ENCODE results near the gene NAP1L1.

DNA sequence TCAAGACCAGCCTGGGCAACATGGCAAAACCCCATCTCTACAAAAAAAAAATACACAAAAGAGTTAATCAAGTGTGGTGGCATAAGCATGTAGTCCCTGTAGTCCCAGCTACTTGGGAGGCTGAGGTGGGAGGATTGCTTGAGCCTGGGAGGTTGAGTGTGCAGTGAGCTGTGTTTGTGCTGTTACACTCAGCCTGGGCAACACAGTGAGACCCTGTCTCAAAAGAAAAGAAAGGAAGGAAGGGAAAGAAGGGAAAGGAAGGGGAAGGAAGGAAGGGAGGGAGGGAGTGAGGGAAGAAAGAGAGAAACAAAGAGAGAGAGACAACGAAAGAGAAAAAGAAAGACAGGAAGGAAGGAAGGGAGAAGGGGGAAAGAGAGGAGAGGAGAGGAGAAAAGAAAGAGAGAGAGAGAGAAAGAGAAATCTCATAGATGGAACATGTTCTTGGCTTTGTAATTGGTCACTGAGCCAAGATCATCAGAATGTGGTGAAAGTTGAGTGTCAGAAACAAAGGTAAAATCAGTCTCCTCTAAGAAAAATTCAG is 26.8 kb upstream of the NAP1L1 start:
- TF ChIP-seq EZH2phosphoT487 (IDR thresholded peaks at IDR 0.05; ENCODE audit: unreplicated experiment) = no peak
- TF ChIP-seq, protein P1, sequence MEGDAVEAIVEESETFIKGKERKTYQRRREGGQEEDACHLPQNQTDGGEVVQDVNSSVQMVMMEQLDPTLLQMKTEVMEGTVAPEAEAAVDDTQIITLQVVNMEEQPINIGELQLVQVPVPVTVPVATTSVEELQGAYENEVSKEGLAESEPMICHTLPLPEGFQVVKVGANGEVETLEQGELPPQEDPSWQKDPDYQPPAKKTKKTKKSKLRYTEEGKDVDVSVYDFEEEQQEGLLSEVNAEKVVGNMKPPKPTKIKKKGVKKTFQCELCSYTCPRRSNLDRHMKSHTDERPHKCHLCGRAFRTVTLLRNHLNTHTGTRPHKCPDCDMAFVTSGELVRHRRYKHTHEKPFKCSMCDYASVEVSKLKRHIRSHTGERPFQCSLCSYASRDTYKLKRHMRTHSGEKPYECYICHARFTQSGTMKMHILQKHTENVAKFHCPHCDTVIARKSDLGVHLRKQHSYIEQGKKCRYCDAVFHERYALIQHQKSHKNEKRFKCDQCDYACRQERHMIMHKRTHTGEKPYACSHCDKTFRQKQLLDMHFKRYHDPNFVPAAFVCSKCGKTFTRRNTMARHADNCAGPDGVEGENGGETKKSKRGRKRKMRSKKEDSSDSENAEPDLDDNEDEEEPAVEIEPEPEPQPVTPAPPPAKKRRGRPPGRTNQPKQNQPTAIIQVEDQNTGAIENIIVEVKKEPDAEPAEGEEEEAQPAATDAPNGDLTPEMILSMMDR (conservative IDR thresholded peaks at IDR 0.05; ENCODE audit: low read depth in 2 of 2) = no peak
- no peak for TF ChIP-seq POLR2AphosphoS5 (IDR thresholded peaks at IDR 0.05; ENCODE audit: low read depth)
- no peak for TF ChIP-seq EZH2 (IDR thresholded peaks at IDR 0.05; ENCODE audit: low read depth, unreplicated experiment)
- TF ChIP-seq, protein P2, sequence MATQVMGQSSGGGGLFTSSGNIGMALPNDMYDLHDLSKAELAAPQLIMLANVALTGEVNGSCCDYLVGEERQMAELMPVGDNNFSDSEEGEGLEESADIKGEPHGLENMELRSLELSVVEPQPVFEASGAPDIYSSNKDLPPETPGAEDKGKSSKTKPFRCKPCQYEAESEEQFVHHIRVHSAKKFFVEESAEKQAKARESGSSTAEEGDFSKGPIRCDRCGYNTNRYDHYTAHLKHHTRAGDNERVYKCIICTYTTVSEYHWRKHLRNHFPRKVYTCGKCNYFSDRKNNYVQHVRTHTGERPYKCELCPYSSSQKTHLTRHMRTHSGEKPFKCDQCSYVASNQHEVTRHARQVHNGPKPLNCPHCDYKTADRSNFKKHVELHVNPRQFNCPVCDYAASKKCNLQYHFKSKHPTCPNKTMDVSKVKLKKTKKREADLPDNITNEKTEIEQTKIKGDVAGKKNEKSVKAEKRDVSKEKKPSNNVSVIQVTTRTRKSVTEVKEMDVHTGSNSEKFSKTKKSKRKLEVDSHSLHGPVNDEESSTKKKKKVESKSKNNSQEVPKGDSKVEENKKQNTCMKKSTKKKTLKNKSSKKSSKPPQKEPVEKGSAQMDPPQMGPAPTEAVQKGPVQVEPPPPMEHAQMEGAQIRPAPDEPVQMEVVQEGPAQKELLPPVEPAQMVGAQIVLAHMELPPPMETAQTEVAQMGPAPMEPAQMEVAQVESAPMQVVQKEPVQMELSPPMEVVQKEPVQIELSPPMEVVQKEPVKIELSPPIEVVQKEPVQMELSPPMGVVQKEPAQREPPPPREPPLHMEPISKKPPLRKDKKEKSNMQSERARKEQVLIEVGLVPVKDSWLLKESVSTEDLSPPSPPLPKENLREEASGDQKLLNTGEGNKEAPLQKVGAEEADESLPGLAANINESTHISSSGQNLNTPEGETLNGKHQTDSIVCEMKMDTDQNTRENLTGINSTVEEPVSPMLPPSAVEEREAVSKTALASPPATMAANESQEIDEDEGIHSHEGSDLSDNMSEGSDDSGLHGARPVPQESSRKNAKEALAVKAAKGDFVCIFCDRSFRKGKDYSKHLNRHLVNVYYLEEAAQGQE (IDR thresholded peaks at IDR 0.05; ENCODE audit: unreplicated experiment) = no peak
- no peak for TF ChIP-seq ZNF114 (CRISPR knock-in tag; IDR thresholded peaks at IDR 0.05)
- no peak for TF ChIP-seq STAT1 (IDR thresholded peaks at IDR 0.05; ENCODE audit: unreplicated experiment)
- TF ChIP-seq CREB1 (CRISPR knock-in tag; IDR thresholded peaks at IDR 0.05; ENCODE audit: low read depth) = no peak
- TF ChIP-seq JUNB (IDR thresholded peaks at IDR 0.05; ENCODE audit: unreplicated experiment) = no peak
- no peak for TF ChIP-seq NANOG (IDR thresholded peaks at IDR 0.05; ENCODE audit: borderline replicate concordance)
- TF ChIP-seq, protein P3, sequence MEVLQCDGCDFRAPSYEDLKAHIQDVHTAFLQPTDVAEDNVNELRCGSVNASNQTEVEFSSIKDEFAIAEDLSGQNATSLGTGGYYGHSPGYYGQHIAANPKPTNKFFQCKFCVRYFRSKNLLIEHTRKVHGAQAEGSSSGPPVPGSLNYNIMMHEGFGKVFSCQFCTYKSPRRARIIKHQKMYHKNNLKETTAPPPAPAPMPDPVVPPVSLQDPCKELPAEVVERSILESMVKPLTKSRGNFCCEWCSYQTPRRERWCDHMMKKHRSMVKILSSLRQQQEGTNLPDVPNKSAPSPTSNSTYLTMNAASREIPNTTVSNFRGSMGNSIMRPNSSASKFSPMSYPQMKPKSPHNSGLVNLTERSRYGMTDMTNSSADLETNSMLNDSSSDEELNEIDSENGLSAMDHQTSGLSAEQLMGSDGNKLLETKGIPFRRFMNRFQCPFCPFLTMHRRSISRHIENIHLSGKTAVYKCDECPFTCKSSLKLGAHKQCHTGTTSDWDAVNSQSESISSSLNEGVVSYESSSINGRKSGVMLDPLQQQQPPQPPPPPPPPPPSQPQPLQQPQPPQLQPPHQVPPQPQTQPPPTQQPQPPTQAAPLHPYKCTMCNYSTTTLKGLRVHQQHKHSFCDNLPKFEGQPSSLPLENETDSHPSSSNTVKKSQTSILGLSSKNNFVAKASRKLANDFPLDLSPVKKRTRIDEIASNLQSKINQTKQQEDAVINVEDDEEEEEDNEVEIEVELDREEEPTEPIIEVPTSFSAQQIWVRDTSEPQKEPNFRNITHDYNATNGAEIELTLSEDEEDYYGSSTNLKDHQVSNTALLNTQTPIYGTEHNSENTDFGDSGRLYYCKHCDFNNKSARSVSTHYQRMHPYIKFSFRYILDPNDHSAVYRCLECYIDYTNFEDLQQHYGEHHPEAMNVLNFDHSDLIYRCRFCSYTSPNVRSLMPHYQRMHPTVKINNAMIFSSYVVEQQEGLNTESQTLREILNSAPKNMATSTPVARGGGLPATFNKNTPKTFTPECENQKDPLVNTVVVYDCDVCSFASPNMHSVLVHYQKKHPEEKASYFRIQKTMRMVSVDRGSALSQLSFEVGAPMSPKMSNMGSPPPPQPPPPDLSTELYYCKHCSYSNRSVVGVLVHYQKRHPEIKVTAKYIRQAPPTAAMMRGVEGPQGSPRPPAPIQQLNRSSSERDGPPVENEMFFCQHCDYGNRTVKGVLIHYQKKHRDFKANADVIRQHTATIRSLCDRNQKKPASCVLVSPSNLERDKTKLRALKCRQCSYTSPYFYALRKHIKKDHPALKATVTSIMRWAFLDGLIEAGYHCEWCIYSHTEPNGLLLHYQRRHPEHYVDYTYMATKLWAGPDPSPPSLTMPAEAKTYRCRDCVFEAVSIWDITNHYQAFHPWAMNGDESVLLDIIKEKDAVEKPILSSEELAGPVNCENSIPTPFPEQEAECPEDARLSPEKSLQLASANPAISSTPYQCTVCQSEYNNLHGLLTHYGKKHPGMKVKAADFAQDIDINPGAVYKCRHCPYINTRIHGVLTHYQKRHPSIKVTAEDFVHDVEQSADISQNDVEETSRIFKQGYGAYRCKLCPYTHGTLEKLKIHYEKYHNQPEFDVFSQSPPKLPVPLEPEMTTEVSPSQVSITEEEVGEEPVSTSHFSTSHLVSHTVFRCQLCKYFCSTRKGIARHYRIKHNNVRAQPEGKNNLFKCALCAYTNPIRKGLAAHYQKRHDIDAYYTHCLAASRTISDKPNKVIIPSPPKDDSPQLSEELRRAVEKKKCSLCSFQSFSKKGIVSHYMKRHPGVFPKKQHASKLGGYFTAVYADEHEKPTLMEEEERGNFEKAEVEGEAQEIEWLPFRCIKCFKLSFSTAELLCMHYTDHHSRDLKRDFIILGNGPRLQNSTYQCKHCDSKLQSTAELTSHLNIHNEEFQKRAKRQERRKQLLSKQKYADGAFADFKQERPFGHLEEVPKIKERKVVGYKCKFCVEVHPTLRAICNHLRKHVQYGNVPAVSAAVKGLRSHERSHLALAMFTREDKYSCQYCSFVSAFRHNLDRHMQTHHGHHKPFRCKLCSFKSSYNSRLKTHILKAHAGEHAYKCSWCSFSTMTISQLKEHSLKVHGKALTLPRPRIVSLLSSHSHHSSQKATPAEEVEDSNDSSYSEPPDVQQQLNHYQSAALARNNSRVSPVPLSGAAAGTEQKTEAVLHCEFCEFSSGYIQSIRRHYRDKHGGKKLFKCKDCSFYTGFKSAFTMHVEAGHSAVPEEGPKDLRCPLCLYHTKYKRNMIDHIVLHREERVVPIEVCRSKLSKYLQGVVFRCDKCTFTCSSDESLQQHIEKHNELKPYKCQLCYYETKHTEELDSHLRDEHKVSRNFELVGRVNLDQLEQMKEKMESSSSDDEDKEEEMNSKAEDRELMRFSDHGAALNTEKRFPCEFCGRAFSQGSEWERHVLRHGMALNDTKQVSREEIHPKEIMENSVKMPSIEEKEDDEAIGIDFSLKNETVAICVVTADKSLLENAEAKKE (CRISPR knock-in tag; IDR thresholded peaks at IDR 0.05) = no peak
- TF ChIP-seq, protein P4, sequence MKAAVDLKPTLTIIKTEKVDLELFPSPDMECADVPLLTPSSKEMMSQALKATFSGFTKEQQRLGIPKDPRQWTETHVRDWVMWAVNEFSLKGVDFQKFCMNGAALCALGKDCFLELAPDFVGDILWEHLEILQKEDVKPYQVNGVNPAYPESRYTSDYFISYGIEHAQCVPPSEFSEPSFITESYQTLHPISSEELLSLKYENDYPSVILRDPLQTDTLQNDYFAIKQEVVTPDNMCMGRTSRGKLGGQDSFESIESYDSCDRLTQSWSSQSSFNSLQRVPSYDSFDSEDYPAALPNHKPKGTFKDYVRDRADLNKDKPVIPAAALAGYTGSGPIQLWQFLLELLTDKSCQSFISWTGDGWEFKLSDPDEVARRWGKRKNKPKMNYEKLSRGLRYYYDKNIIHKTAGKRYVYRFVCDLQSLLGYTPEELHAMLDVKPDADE (IDR thresholded peaks at IDR 0.05) = no peak
